Stimulated activated CD8-positive, alpha-beta memory T cell treated with anti-CD3 and anti-CD28 coated beads, Interleukin-4, amount 100 ng/mL, for 4 hours (primary cell): ENCODE results near the gene TUBA3D.
"Not testable (repeated sequence)": the region's sequence is repeated elsewhere in the genome, so short reads cannot be mapped to it uniquely, and the experiment has no call there.

Experiments
- DNase-seq, 2 donors: peaks; one replicate each; pipeline ENCODE4 v3.0.0-alpha.2; 2020; ENCODE audit warnings: low read depth in 2 of 2, low spot score in 1 of 2

TUBA3D gene

DNA sequence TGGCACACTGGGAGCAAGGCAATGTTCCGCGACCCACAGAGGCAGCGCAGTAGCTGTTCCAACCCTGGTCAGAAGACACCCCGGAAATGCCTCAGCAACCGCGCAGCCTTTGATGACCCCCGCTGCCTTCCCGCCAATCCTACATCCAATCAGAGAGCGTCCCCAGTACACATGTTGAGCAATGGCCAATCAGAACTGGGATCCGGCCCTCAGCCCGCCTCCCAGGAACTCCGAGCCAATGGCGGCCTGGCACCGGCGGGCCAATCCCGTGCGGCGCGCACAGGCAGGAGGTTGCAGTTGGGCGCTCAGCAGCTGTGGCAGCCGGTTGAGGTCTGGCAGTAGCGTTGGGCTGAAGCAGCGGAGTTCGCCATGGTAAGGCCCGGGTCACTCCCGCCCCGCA lies at the start of gene TUBA3D:
TUBA3D (plus strand) TSS at position 289 of the 400 bp plus-strand sequence; CDS start at position 370, 81 bp downstream.
- no peak for DNase-seq

DNA sequence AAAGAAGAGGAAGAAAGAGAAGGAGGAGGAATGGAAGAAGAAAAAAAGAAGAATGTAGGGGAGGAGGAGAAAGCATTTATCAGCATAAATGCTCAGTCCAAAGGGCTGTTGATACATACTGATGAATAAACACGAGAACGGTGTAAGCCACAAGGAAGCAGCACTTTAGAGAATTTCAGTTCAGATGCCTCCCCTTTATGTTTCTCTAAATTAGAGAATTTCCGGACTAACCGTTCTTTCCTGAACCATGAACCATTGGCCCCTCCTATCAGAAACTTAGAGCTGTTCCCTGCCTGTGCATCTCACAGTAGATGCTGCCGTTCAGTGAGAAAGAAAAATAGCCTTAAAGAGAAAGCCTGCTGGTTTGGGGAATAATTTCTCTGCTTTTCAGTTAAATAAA lies 49.2 kb upstream of the TUBA3D start:
- DNase-seq: no peak

DNA sequence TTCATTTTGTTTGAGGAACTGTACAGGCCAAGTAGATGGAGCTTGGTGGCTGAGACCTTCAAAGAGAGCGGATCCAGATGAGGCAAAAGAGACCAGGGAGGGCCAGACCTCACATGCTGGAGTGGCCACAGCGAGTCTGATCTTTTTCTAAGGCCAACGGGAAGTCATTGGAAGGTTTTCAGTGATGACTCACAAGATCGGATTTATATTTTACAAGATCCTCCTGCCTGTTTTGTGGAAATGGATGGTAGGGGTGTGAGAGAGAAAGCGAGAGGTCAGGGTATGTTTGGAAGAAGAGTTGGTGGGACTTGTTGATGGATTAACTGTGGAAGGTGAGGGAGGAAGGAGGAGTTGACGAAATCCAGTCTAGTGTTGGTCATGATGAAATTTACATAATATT lies 44.6 kb upstream of the TUBA3D start:
- no peak for DNase-seq

DNA sequence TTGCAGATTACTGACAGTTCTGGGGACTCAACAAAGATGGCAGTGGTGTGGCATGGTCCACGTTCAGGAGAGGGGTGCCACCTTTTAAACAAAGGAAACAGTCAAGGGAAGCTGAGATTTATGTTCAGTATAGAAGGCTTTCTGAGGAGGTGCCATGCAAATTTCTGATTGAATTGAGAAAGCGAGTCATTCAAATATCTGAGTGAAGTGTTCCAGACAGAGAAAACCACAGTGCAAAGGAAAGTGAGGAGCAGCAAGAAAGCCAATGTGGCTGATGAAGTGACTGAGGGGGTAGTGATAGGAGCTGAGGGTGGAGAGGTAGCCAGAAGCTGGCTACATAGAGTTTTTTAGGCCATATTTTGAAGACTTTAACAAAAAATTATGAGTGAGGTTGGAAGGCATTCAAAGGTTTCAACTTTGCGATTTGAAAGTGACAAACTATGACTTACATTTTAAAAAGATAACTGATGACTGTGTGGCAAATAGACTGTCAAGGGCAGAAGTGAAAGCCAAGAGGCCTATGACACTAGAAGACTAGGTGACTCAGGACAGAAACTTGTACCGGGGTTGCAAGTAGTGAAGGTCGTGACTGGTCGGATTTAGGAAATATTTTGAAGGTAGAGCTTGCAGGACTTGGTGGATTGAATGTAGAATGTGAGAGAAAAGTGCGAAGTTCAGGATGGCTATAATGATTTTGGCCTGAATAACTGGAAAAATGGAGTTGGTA lies 35.0 kb upstream of the TUBA3D start:
- DNase-seq: not testable (repeated sequence)

DNA sequence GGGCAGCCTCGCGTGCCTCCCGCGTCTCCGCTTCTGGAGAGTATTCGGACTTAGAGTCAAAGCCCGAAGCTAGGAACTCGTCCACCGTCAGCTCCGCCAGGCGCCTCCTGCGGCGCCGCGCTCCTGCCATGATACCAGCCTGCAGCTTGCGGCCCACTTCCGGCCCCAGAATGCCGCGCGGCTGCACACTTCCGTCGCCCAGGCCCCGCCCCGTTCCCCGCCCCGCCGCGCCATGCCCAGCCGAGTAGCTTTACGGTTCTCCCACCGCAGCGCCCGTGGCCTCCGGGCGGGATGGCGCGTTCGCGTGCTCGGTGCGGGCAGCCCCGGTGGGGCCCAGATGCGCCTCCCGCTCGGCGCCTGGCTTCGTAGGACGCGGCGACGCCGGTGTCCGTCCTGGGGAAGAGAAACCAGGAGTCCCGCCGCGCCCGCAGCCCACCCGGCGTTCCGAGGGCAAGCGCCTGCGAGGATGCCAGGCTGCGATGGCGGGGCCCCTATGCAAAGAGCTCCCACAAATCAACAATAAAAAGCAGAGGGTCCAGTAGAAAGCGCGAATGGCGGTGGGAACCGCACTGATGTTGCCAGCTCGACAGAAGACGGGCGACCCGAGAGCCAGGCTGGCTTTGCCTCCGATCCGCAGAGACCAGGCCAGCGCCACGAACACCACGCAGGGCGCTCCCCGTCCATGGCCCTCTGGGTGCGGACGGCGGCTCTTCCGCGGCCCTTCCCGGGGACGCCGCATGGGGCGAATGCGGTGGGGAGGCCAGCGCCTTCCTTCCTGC lies 31.0 kb upstream of the TUBA3D start:
- DNase-seq: not testable (repeated sequence)

DNA sequence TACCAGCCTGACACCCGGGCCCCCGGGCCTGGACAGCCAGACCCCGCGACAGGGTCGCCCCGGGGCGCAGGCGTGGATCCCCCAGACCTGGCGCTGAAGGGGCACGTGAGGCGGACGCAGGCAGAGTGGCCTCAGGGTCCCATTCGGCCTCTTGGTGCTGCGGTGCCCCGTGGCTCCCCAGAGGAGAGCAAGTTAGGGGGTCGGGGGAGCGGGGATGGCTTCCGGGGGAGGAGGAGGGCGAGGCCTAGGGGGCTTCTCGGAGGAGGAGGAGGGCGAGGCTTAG lies 30.5 kb upstream of the TUBA3D start:
- DNase-seq: not testable (repeated sequence)

DNA sequence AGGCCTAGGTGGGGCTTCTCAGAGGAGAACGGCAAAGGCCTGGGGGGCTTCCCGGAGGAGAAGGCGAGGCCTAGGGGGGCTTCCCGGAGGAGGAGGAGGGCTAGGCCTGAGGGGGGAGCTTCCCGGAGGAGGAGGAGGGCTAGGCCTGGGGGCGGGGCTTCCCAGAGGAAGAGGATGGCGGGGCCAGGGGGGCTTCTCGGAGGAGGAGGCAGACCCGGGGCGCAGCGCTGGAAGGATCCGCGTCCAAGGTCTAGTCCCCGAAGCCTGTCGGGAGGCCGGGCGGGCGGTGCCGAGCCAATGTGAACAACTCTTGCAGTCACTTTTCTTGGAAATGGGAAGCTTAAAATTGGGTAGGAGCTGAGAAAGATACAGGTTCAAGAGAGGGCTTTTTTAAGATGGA lies 30.0 kb upstream of the TUBA3D start:
- no peak for DNase-seq

DNA sequence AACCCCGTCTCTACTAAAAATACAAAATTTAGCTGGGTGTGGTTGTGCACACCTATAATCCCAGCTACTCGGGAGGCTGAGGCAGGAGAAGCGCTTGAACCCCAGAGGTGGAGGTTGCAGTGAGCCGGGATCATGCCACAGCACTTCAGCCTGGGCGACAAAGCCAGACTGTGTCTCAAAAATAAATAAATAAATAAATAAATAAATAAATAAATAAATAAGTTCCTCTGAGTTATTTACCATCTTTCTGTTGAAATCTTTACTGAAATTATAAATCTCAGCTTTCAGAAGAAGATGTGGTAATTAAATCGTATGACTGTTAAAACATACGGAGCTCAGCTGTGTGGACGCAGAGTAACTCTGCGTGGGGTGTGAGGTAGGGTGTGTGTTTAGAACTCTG lies 27.9 kb upstream of the TUBA3D start:
- not testable (repeated sequence) for DNase-seq

DNA sequence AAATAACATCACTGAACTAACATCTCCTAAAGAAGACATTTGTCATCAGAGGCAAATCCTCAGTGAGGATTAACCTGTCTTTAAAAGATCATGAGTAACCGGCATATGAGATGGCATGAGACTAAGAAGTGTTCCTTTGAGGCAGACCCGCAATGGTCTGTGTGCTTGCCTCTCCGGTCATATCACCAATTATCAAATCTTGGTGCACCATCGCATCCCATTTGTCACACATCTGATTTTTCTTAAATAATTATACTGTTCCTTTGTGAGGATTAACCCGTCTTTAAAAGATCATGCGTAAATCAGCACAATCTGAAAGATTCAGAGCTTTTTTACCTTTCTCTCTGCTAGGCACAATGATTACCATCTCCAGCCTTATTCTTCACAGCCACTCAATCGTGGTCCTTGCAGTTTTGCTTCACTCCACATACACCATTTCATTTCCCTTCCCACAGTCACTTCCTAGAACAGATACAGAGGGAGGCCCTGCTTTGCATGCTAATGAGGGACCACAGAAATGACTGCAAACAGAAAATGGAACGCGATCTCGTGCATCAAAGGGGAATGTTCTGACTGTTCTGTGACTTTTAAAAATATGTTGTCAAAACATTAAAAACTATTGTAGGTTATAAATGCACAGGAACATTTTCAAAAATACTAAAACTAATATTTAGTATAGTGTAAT lies 24.5 kb upstream of the TUBA3D start:
- not testable (repeated sequence) for DNase-seq

DNA sequence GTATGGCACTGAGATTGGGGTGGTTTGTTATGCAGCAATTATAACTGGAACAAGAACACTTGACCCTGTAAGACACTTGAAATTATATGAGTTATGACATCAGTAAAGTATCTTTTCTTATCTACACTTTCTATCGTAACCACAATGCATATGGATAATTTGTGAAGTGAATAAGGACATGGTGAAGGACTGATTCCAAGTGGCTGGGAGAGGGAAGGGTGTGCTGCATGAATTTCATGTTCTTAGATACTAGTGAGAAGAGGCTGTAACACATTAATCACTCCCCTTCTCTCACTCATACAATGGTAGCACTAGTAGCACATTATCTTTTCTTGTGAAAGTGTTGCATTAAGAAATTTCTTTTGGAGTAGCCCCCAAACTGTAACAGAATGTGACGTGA lies 21.0 kb upstream of the TUBA3D start:
- not testable (repeated sequence) for DNase-seq

DNA sequence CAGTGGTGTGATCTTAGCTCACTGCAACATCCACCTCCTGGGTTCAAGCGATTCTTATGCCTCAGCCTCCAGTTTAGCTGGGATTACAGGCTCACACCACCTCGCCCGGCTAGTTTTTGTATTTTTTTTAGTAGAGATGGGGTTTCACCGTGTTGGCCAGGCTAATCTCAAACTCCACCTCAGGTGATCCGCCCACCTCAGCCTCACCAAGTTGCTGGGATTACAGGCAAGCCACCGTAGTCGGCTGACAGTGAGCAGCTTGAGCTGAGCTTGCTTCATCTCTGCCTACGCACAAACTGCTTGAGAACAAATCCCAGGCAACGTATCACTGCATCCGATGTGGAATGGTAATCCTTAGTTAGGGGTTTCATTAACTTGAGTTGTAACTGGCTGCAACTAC lies 8.2 kb upstream of the TUBA3D start:
- not testable (repeated sequence) for DNase-seq

DNA sequence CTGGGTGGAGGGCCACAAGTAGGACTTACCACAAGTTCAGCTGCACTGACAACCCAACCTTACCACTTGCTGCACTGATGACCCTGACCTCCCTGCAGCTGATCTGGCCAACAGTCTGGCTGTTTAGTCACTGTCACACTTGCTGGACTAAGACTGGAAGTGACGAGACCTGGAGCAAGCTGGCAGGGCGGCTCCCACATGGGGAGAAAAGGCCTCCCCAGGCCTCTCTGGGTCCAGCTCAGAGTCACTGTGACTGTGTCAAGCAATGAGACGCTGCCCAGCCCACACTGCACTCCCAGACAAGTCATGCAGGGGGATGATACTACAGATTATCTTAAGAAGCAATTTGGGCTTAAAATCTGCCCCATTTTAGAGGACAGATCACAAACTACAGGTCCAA lies 5.0 kb upstream of the TUBA3D start:
- DNase-seq: not testable (repeated sequence)

DNA sequence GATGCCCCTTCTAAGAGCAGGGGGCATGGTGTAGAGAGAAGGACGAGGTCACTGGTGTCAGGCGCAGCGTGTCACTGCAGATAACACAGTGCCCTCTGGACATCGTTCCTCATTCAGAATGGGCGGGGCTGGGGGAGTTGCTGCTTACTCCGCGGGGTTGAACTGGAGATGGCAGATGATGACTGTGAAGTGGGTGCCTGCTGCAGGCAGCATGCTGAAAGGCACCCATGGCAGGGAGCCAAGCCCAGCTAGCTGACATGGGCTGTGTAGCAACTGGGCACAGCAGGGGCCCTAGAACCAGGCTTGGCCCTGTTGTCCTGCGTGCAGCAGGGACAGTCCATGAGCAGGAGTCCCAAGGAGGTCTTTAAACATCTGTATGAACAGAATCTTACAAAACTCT lies 4.3 kb upstream of the TUBA3D start:
- DNase-seq: not testable (repeated sequence)

DNA sequence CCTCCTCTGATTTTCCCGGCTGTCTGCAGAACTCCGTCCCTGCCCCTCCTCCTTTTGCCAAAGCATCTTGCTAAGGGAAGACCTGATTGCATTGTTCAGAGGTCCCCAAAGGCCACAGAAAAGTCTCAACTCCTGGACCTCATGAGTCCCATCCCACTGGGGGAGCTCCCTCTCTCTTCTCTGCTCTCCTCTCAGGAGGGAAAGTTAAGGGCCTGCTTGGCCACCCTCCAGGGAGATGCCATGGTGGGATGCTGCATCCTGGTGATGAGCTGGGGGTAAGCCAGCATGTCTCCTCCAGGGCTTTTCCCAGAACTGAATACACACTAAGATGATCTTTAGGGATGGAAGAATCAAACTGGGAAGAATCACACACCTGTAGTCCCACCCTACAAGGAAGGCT lies 2.7 kb upstream of the TUBA3D start:
- not testable (repeated sequence) for DNase-seq

DNA sequence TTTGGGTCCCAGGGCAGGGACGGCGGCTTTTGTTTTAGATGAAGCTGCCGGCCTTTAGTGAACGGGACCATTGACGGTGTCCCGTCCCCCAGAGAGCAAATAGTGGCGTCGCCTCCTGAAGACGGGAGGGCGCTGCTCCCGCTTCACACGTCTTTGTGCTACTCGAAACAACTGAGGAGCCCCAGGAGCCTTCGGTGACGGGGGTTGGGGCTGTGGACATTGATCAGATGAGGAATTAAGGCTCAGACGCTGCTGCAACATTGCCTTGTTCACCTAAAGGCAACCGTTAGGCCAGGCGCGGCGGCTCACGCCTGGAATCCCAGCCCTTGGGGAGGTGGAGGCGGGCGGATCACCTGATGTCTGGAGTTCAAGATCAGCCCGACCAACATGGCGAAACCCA lies 444 bp downstream of the TUBA3D start:
- DNase-seq: not testable (repeated sequence)

DNA sequence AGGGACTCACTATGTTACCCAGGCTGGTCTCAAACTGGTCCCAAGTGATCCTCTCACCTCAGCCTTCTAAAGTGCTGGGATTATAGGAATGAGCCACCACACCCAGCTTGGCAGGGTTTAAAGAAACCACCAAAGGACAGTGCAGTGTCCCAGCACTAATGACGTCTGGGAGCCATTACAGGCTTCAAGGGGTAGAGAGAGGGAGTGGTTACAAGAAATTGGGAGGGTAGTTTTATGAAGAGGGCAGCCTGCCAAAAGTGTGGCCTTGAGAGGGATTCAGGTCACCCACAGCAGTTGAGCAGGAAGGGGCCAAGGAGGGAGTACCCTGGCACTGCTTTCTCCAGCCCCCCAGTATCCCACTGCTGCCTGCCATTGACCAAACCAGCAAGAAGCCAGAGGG lies 1.3 kb downstream of the TUBA3D start:
- DNase-seq: not testable (repeated sequence)

DNA sequence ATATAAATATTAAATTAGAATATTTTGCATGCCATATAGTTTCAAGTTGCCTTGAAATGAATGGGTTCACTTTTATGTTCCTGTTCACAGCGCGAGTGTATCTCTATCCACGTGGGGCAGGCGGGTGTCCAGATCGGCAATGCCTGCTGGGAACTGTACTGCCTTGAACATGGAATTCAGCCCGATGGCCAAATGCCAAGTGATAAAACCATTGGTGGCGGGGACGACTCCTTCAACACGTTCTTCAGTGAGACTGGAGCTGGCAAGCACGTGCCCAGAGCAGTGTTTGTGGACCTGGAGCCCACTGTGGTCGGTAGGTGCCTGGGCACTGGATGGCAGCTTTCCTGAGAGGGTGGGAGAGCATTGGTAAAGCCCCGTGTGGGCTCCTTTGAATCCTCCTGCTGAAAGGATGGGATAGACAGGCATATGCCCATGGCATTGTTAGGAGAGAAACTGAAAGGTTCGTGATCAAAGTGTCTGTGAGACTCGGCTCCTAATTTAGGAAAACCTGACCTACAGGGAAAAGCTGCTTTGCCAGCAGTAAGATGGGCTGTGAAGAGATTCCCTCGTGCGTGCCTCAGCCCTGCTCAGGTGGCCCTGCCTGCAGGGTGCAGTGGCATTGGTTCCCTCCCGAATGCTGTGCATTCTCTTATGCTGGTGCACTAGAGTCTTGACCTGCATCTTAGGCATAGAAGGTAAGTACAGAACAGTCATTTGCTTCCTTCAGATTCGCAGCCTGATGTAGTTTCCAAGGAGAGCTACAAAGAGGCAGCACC lies 2.3 kb downstream of the TUBA3D start:
- not testable (repeated sequence) for DNase-seq

DNA sequence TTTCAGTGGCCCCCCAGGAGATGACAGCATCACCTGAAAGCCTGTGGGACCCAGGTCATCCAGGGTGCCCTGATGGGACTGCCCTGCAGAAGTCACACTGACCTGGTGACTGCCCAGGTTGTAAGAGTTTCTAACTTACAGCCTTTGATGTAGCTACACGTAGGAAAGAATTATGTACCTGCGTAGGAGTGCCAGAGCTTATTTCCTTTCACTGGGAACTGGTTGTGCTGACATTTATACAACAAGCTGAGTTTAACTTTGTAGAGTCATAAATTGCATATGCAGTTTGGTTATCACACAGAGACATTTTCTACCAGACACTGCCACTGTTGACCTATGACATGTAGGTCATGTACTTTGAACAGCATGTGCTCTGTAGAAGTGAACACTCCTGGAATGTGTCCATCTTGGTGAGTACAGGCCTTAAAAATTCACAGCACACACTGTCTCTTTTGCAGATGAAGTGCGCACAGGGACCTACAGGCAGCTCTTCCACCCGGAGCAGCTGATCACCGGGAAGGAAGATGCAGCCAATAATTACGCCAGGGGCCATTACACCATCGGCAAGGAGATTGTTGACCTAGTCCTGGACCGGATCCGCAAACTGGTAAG lies 3.0 kb downstream of the TUBA3D start:
- DNase-seq: not testable (repeated sequence)

DNA sequence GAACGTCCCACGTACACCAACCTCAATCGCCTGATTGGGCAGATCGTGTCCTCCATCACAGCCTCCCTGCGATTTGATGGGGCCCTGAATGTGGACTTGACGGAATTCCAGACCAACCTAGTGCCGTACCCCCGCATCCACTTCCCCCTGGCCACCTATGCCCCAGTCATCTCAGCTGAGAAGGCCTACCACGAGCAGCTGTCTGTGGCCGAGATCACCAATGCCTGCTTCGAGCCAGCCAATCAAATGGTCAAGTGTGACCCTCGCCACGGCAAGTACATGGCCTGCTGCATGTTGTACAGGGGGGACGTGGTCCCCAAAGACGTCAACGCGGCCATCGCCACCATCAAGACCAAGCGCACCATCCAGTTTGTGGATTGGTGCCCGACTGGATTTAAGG lies 4.4 kb downstream of the TUBA3D start:
- not testable (repeated sequence) for DNase-seq

DNA sequence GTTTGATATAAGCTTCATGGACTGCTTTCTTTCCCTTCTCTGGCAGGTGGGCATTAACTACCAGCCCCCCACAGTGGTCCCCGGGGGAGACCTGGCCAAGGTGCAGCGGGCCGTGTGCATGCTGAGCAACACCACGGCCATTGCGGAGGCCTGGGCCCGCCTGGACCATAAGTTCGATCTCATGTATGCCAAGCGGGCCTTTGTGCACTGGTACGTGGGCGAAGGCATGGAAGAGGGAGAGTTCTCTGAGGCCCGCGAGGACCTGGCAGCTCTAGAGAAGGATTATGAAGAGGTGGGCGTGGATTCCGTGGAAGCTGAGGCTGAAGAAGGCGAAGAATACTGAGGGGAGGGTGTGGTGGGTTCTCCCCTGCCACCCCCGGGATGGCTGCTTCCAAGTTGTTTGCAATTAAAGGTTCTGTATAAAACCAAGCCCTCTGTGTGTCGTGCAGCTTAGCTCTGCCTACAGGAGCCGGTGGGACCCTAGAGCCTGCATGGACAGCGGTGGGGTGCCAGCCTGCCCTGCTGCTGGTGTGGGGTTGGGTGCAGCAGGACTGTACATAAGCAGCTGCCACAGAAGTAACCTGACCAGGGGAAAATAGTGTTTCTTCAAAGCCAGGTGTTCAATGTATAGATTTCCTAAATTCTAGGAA lies 6.7 kb downstream of the TUBA3D start:
- not testable (repeated sequence) for DNase-seq
